H1 (cell line): ENCODE measurements around the gene SLC35A3. TPM values are rescaled to one million over a fixed set of nuclear protein-coding genes. Genes with fewer than 3 reads are reported as not detected.

Experiments
- CTCF ChIA-PET: fragments of 300-600 bp; sonication (Branson Sonifier 250); formaldehyde crosslinking; loops from one replicate; lab custom pipeline; 2021; ENCODE audit not compliant: partially characterized antibody; lab: Charles Lee
- POLR2A ChIA-PET: fragments of 300-600 bp; sonication (Branson Sonifier 250); formaldehyde crosslinking; loops from one replicate; lab custom pipeline; 2021; ENCODE audit warnings: inconsistent platforms; ENCODE audit not compliant: partially characterized antibody; lab: Charles Lee
- DNase-seq, 2 experiments: peaks; one replicate each; pipeline versions ENCODE4 v3.0.0 to v3.0.0-alpha.2; 2010 to 2022; ENCODE audit warnings: low spot score in 2 of 2, low read depth in 1 of 2, mixed read lengths in 1 of 2
- FAIRE-seq: peaks from 2 replicates; lab custom pipeline; 2011; peaks lifted over from hg19 to GRCh38; lab: Jason Lieb, UNC
- H2AFZ ChIP-seq: 2 replicates; pipeline ENCODE4 v1.8.1; 2012; ENCODE audit warnings: low read length, inconsistent platforms
- H2AK5ac ChIP-seq: 2 replicates; pipeline ENCODE4 v1.6.1; 2013; ENCODE audit warnings: low read depth, low read length
- H2BK120ac ChIP-seq: replicated peaks from 2 replicates; pipeline ENCODE3; 2013; ENCODE audit warnings: low read depth, low read length, inconsistent platforms
- H2BK12ac ChIP-seq: 2 replicates; pipeline ENCODE4 v1.6.1; 2013; ENCODE audit warnings: low read depth, low read length
- H2BK15ac ChIP-seq: 2 replicates; pipeline ENCODE4 v1.6.1; 2013; ENCODE audit warnings: low read length
- H2BK20ac ChIP-seq: 2 replicates; pipeline ENCODE4 v1.6.1; 2013; ENCODE audit warnings: low read length
- H2BK5ac ChIP-seq: 2 replicates; pipeline ENCODE4 v1.6.1; 2013; ENCODE audit warnings: low read depth, low read length
- H3K14ac ChIP-seq: 2 replicates; pipeline ENCODE4 v1.6.1; 2013; ENCODE audit warnings: inconsistent platforms; ENCODE audit not compliant: insufficient read length
- H3K18ac ChIP-seq: 2 replicates; pipeline ENCODE4 v1.6.1; 2013; ENCODE audit warnings: low read length; ENCODE audit errors: extremely low read depth
- H3K23ac ChIP-seq: 2 replicates; pipeline ENCODE4 v1.6.1; 2013; ENCODE audit warnings: inconsistent platforms; ENCODE audit not compliant: insufficient read length
- H3K23me2 ChIP-seq: 2 replicates; pipeline ENCODE4 v1.6.1; 2013; ENCODE audit warnings: low read depth, low read length
- H3K27ac ChIP-seq: 2 replicates; pipeline ENCODE4 v1.6.1; 2011; ENCODE audit warnings: low read depth, low read length, inconsistent platforms
- H3K27me3 ChIP-seq, 4 experiments: replicated peaks in 1 of 4; 1 replicate in 1 of 4; 2 replicates in 3 of 4; pipeline versions ENCODE4 v1.6.1 to v1.8.1; 2011 to 2013; ENCODE audit warnings: low read length in 3 of 4, mild to moderate bottlenecking in 3 of 4, inconsistent platforms in 2 of 4, mixed read lengths in 2 of 4, moderate library complexity in 1 of 4; ENCODE audit not compliant: control insufficient read depth in 3 of 4, insufficient read depth in 3 of 4; ENCODE audit errors: extremely low read depth in 1 of 4
- H3K36me3 ChIP-seq, 4 experiments: 2 replicates each; pipeline versions ENCODE4 v1.6.1 to v1.8.1; 2011 to 2013; ENCODE audit warnings: mild to moderate bottlenecking in 4 of 4, low read length in 3 of 4, moderate library complexity in 2 of 4, control low read depth in 1 of 4, inconsistent platforms in 1 of 4; ENCODE audit not compliant: insufficient read depth in 4 of 4, control insufficient read depth in 2 of 4
- H3K4ac ChIP-seq: replicated peaks from 2 replicates; pipeline ENCODE3; 2013; ENCODE audit warnings: low read length, low read depth, mixed read lengths, inconsistent platforms; ENCODE audit not compliant: insufficient read length
- H3K4me1 ChIP-seq, 4 experiments: replicated peaks in 1 of 4; 1 replicate in 1 of 4; 2 replicates in 3 of 4; pipeline versions ENCODE4 v1.6.1 to v1.8.1; 2011 to 2013; ENCODE audit warnings: low read length in 3 of 4, inconsistent platforms in 2 of 4, mixed read lengths in 1 of 4; ENCODE audit not compliant: insufficient read depth in 4 of 4, control insufficient read depth in 3 of 4
- H3K4me2 ChIP-seq, 2 experiments: 2 replicates each; pipeline versions ENCODE4 v1.6.1 to v1.8.1; 2011 to 2013; ENCODE audit warnings: low read depth in 2 of 2, low read length in 2 of 2, control low read depth in 1 of 2, inconsistent platforms in 1 of 2, mild to moderate bottlenecking in 1 of 2; ENCODE audit not compliant: insufficient read depth in 1 of 2
- H3K4me3 ChIP-seq, 4 experiments: fragments of 200-600, 300-600 bp in 1 of 4; sonication (generic), shearing (Covaris generic), sonication (Bioruptor Twin) in 1 of 4; 2 replicates each; pipeline versions ENCODE4 v1.5.1 to v1.8.1; 2011 to 2016; ENCODE audit warnings: low read length in 4 of 4, low read depth in 3 of 4, control low read depth in 2 of 4, inconsistent platforms in 2 of 4, mild to moderate bottlenecking in 2 of 4, mixed read lengths in 1 of 4, moderate library complexity in 1 of 4; ENCODE audit not compliant: insufficient read depth in 2 of 4; ENCODE audit errors: extremely low read depth in 1 of 4
- H3K56ac ChIP-seq: replicated peaks from 2 replicates; pipeline ENCODE3; 2013; ENCODE audit warnings: low read depth, mild to moderate bottlenecking, mixed read lengths, low read length, inconsistent platforms; ENCODE audit not compliant: insufficient read length
- H3K79me1 ChIP-seq: 2 replicates; pipeline ENCODE4 v1.6.1; 2013; ENCODE audit warnings: low read depth, low read length, control low read depth
- H3K79me2 ChIP-seq, 2 experiments: 2 replicates each; pipeline versions ENCODE4 v1.6.1 to v1.8.1; 2012 to 2013; ENCODE audit warnings: low read length in 2 of 2, mild to moderate bottlenecking in 2 of 2, inconsistent platforms in 1 of 2; ENCODE audit not compliant: insufficient read depth in 2 of 2, control insufficient read depth in 1 of 2
- H3K9ac ChIP-seq, 4 experiments: replicated peaks in 1 of 4; 1 replicate in 1 of 4; 2 replicates in 3 of 4; pipeline versions ENCODE4 v1.6.1 to v1.8.1; 2011 to 2013; ENCODE audit warnings: low read depth in 3 of 4, low read length in 3 of 4, control low read depth in 2 of 4, mild to moderate bottlenecking in 2 of 4, moderate library complexity in 2 of 4, inconsistent platforms in 1 of 4; ENCODE audit errors: extremely low read depth in 1 of 4
- H3K9me3 ChIP-seq, 2 experiments: 2 replicates each; pipeline versions ENCODE4 v1.6.1 to v1.8.1; 2012 to 2013; ENCODE audit warnings: mild to moderate bottlenecking in 2 of 2, moderate library complexity in 2 of 2, control low read depth in 1 of 2, inconsistent platforms in 1 of 2, low read depth in 1 of 2, low read length in 1 of 2, mixed read lengths in 1 of 2; ENCODE audit not compliant: insufficient read depth in 2 of 2
- H4K20me1 ChIP-seq, 2 experiments: replicated peaks in 1 of 2; 2 replicates each; pipeline versions ENCODE3 to v1.8.1; 2011 to 2013; ENCODE audit warnings: inconsistent platforms in 2 of 2, low read length in 2 of 2, mild to moderate bottlenecking in 1 of 2; ENCODE audit not compliant: insufficient read depth in 2 of 2, control insufficient read depth in 1 of 2
- H4K5ac ChIP-seq: 2 replicates; pipeline ENCODE4 v1.6.1; 2013; ENCODE audit warnings: low read length, low read depth, mixed read lengths, inconsistent platforms; ENCODE audit not compliant: insufficient read length
- H4K8ac ChIP-seq: 2 replicates; pipeline ENCODE4 v1.8.0; 2013; ENCODE audit warnings: mild to moderate bottlenecking, moderate library complexity, low read length, inconsistent platforms; ENCODE audit not compliant: insufficient read depth; ENCODE audit errors: extremely low read depth
- H4K91ac ChIP-seq: replicated peaks from 2 replicates; pipeline ENCODE3; 2013; ENCODE audit warnings: low read length, mixed read lengths, inconsistent platforms; ENCODE audit not compliant: insufficient read length
- CTBP2 ChIP-seq: IDR thresholded peaks from 2 replicates; pipeline ENCODE4 v1.7.0; 2011; ENCODE audit warnings: borderline replicate concordance, mild to moderate bottlenecking, moderate library complexity, mixed read lengths, low read length; ENCODE audit not compliant: insufficient read depth, insufficient read length
- GTF2F1 ChIP-seq: IDR thresholded peaks from 2 replicates; pipeline ENCODE4 v1.6.1; 2012; ENCODE audit warnings: low read depth, low read length, improper control_type of control experiment, borderline replicate concordance
- JUN ChIP-seq: IDR thresholded peaks from 2 replicates; pipeline ENCODE4 v1.6.1; 2011; ENCODE audit warnings: low read depth, mild to moderate bottlenecking, improper control_type of control experiment, low read length
- JUND ChIP-seq: IDR thresholded peaks from 2 replicates; pipeline ENCODE4 v1.6.1; 2011; ENCODE audit warnings: mild to moderate bottlenecking, improper control_type of control experiment, low read length
- KDM4A ChIP-seq: IDR thresholded peaks from one replicate; pipeline ENCODE4 v1.7.1; 2012; ENCODE audit warnings: low read depth, mild to moderate bottlenecking, moderate library complexity, low read length, inconsistent platforms; ENCODE audit not compliant: severe bottlenecking
- NRF1 ChIP-seq: IDR thresholded peaks from 2 replicates; pipeline ENCODE4 v1.6.1; 2011; ENCODE audit warnings: mild to moderate bottlenecking, low read depth, low read length, improper control_type of control experiment
- PHF8 ChIP-seq: fragments of 200-600 bp; sonication (generic); conservative IDR thresholded peaks from 2 replicates; pipeline ENCODE4 v1.7.1; 2012; ENCODE audit warnings: low read depth, mild to moderate bottlenecking, inconsistent platforms, low read length, moderate library complexity
- POLR2AphosphoS5 ChIP-seq: IDR thresholded peaks from 2 replicates; pipeline ENCODE4 v1.6.1; 2011; ENCODE audit warnings: low read depth, low read length
- RNF2 ChIP-seq: fragments of 200-900, 300-1000 bp; sonication (generic); IDR thresholded peaks from 2 replicates; pipeline ENCODE4 v1.7.1; 2016; ENCODE audit warnings: borderline replicate concordance, low read depth, mild to moderate bottlenecking, antibody characterized with exemption, low read length; ENCODE audit not compliant: poor library complexity, severe bottlenecking; ENCODE audit errors: missing control alignments
- SAP30 ChIP-seq: fragments of 300-600 bp; sonication (generic); IDR thresholded peaks from 2 replicates; pipeline ENCODE4 v1.7.1; 2012; ENCODE audit warnings: low read length, moderate library complexity, mild to moderate bottlenecking, inconsistent platforms; ENCODE audit not compliant: insufficient read depth, insufficient replicate concordance
- SP2 ChIP-seq: IDR thresholded peaks from 2 replicates; pipeline ENCODE4 v1.6.1; 2012; ENCODE audit warnings: mild to moderate bottlenecking, low read length, inconsistent platforms
- TEAD4 ChIP-seq: IDR thresholded peaks from 2 replicates; pipeline ENCODE4 v1.6.1; 2012; ENCODE audit warnings: low read depth, low read length, inconsistent platforms, mixed read lengths
- WGBS, 2 experiments: shearing (Covaris generic) in 1 of 2; methylation state at CpG; one replicate each; pipeline versions ENCODE4 v1.1.6 to v1.1.7; 2013 to 2015; ENCODE audit warnings: low lambda C conversion rate in 2 of 2, mixed read lengths in 2 of 2, inconsistent platforms in 1 of 2, low coverage in 1 of 2, missing lambda C conversion rate in 1 of 2; ENCODE audit not compliant: insufficient replicate concordance in 2 of 2, insufficient coverage in 1 of 2, insufficient read length in 1 of 2; ENCODE audit errors: extremely low coverage in 1 of 2, missing lambda C conversion rate in 1 of 2; 5-methylcytosine and 5-hydroxymethylcytosine counted together
- polyA plus RNA-seq, 7 experiments: library from polyadenylated mRNA; depleted of rRNA in 3 of 7; stranded (reverse) in 5 of 7; unstranded in 2 of 7; fragments of >200 nt in 5 of 7; fragments of 200-250 nt in 2 of 7; gene quantifications; 1 replicate in 5 of 7; 2 replicates in 1 of 7; 4 replicates in 1 of 7; pipeline versions ENCODE4 v1.2.1 to v1.2.3, GENCODE V29; 2011 to 2013; ENCODE audit warnings: missing spikeins in 2 of 7, mixed read lengths in 2 of 7
- total RNA-seq: library from RNA; stranded (reverse); fragmentation: NEBNext Ultra II Directional; extraction: Animal tissue kit (Norgen Biotek cat#: 25700); gene quantifications from 2 replicates; pipeline ENCODE4 v1.2.1, GENCODE V29; 2021

The SLC35A3 gene
- total and polyA plus RNA-seq, 2 of the 8 experiments (the other 6 are each of a cell fraction or from before 2014, with no cell fraction given) = 3.0 to 13.8 TPM

GRCh38 chr1:99988210-99988765 is 18.5 kb downstream of the SLC35A3 start:
- Histone ChIP-seq H3K79me1 (no peaks in the 10 kb centered on the region), H3K18ac (no peak overlapping the region), H2BK15ac (no peak overlapping the region), H2BK5ac (no peak overlapping the region), H2AK5ac (no peak overlapping the region), H3K56ac (no peak overlapping the region), H3K4me3 (no peak overlapping the region), H3K4me1 (no peaks in the 10 kb centered on the region), H3K9ac (no peak overlapping the region), H3K27ac (no peak overlapping the region), H4K8ac (no peak overlapping the region), H3K36me3 (peaks cover 0 to 9% (median 1%) of the 10 kb centered on the region in 4 experiments; a peak in 2 of 8 replicates), H4K20me1 (no peaks in the 10 kb centered on the region), H2AFZ (no peak overlapping the region), H3K4ac (no peak overlapping the region), H3K27me3 (no peaks in the 10 kb centered on the region), H3K23me2 (no peaks in the 10 kb centered on the region), H2BK12ac (no peak overlapping the region), H4K5ac (no peak overlapping the region), H3K79me2 (peaks cover 0 to 18% of the 10 kb centered on the region in 2 experiments; a peak in 1 of 4 replicates), H3K9me3 (peaks cover 0 to 5% of the 10 kb centered on the region in 2 experiments; a peak in 1 of 4 replicates), H2BK120ac (no peak overlapping the region), H2BK20ac (no peak overlapping the region), H3K14ac (no peak overlapping the region), H3K4me2 (no peak overlapping the region), H3K23ac (no peak overlapping the region), H4K91ac (no peak overlapping the region)
- ChIA-PET CTCF (interaction anchor here (0.6 to 1.0 kb wide), 2 partner anchors 10 to 14 kb away, joined by 3 read pairs; no protein-coding TSS in a partner anchor), POLR2A (interaction anchor here (1.3 kb wide), 1 partner anchor 18 kb away, joined by 3 read pairs; the partner anchor contains the start of gene SLC35A3)
- no peak for DNase-seq
- FAIRE-seq = no peak
- 80% methylated on average over 1 of the region's 1 CpG for WGBS, 2 experiments
- TF ChIP-seq JUN (no peak), KDM4A (no peak), CTBP2 (no peak), SP2 (no peak), NRF1 (no peak), POLR2AphosphoS5 (no peak), JUND (no peak), RNF2 (no peak), SAP30 (no peak), PHF8 (no peak), GTF2F1 (no peak), TEAD4 (no peak)
